HPDE6-E6E7 (cell line): ENCODE data around the gene C1orf122.

Experiments
- DNase-seq: peaks from one replicate; pipeline ENCODE4 v3.0.0; 2011; ENCODE audit warnings: missing footprints; ENCODE audit errors: extremely low spot score

The C1orf122 gene

GRCh38 chr1:37797750-37798345, 9.7 kb upstream of the C1orf122 start:
- DNase-seq, result no peak

GRCh38 chr1:37802439-37802838, 5.2 kb upstream of the C1orf122 start:
- DNase-seq, result no peak

- DNase-seq, result no peak
Observed at GRCh38 chr1:37807220-37807554, 403 bp upstream of the C1orf122 start.

GRCh38 chr1:37808369-37809319, 1.1 kb downstream of the C1orf122 start:
- DNase-seq, result peak; percentile 82

GRCh38 chr1:37809942-37810341, 2.4 kb downstream of the C1orf122 start:
- no peak for DNase-seq

GRCh38 chr1:37811027-37811655, 3.6 kb downstream of the C1orf122 start:
- peak; percentile 27 for DNase-seq

GRCh38 chr1:37813529-37814145, 6.0 kb downstream of the C1orf122 start:
- no peak for DNase-seq

GRCh38 chr1:37814252-37814651, 6.7 kb downstream of the C1orf122 start:
- no peak for DNase-seq

GRCh38 chr1:37817481-37817880, 9.9 kb downstream of the C1orf122 start:
- DNase-seq, result no peak

GRCh38 chr1:37821481-37821880, 13.9 kb downstream of the C1orf122 start:
- no peak for DNase-seq

GRCh38 chr1:37822906-37823815, 15.6 kb downstream of the C1orf122 start:
- DNase-seq, result no peak

GRCh38 chr1:37824001-37824400, 16.4 kb downstream of the C1orf122 start:
- no peak for DNase-seq

- DNase-seq, result no peak
Observed at GRCh38 chr1:37825506-37825905, 17.9 kb downstream of the C1orf122 start.

GRCh38 chr1:37828410-37829074, 21.0 kb downstream of the C1orf122 start:
- no peak for DNase-seq

- no peak for DNase-seq
Observed at GRCh38 chr1:37831109-37831508, 23.5 kb downstream of the C1orf122 start.

GRCh38 chr1:37831809-37832208, 24.2 kb downstream of the C1orf122 start:
- DNase-seq, result no peak

GRCh38 chr1:37836788-37837187, 29.2 kb downstream of the C1orf122 start:
- no peak for DNase-seq

GRCh38 chr1:37839676-37840075, 32.1 kb downstream of the C1orf122 start:
- no peak for DNase-seq

- DNase-seq, result no peak
Observed at GRCh38 chr1:37840711-37841110, 33.1 kb downstream of the C1orf122 start.

GRCh38 chr1:37841652-37842051, 34.1 kb downstream of the C1orf122 start:
- no peak for DNase-seq

GRCh38 chr1:37844536-37844935, 36.9 kb downstream of the C1orf122 start:
- no peak for DNase-seq
